A673 (cell line): Measurements from ENCODE around the gene RGS6. TPM values are rescaled to one million over a fixed set of nuclear protein-coding genes. Genes with fewer than 3 reads are reported as not detected.

Experiments used
- BruUV-seq: library from RNA; stranded (reverse); fragments of 400-500 nt; replicated peaks from 2 replicates; lab custom pipeline; 2021; lab: Mats Ljungman, UMichigan
- CTCF ChIA-PET: fragments of 300-600 bp; sonication (Branson Sonifier 250); formaldehyde crosslinking; loops from one replicate; lab custom pipeline; 2022; ENCODE audit warnings: antibody characterized with exemption; lab: Charles Lee
- POLR2A ChIA-PET: fragments of 300-600 bp; sonication (Branson Sonifier 250); formaldehyde crosslinking; loops from one replicate; lab custom pipeline; 2022; ENCODE audit warnings: antibody characterized with exemption; ENCODE audit not compliant: low non-redundant PET; lab: Charles Lee
- DNase-seq: peaks from one replicate; pipeline ENCODE4 v3.0.0-alpha.2; 2015; ENCODE audit warnings: low spot score
- H3K27ac ChIP-seq: fragments of 200-600 bp; sonication (generic); 2 replicates; pipeline ENCODE4 v1.5.1; 2016; ENCODE audit warnings: mixed run types, low read depth, mild to moderate bottlenecking, mixed read lengths, antibody characterized with exemption, low read length; ENCODE audit not compliant: poor library complexity, severe bottlenecking
- H3K27me3 ChIP-seq: fragments of 200-600 bp; sonication (generic); replicated peaks from 2 replicates; pipeline ENCODE4 v1.6.1; 2017; ENCODE audit warnings: mixed run types, low read depth, mild to moderate bottlenecking, mixed read lengths, antibody characterized with exemption, low read length; ENCODE audit not compliant: insufficient read depth, poor library complexity
- H3K36me3 ChIP-seq: fragments of 200-600 bp; sonication (generic); 2 replicates; pipeline ENCODE4 v1.6.1; 2016; ENCODE audit warnings: mixed run types, mild to moderate bottlenecking, mixed read lengths, antibody characterized with exemption, low read length; ENCODE audit not compliant: insufficient read depth, poor library complexity, severe bottlenecking
- H3K4me1 ChIP-seq: fragments of 200-600 bp; sonication (generic); 2 replicates; pipeline ENCODE4 v1.6.1; 2017; ENCODE audit warnings: mixed run types, mild to moderate bottlenecking, mixed read lengths, antibody characterized with exemption, low read length; ENCODE audit not compliant: insufficient read depth, poor library complexity, severe bottlenecking
- H3K4me3 ChIP-seq: fragments of 200-600 bp; sonication (generic); 2 replicates; pipeline ENCODE4 v1.5.1; 2016; ENCODE audit warnings: low read depth, mixed run types, mild to moderate bottlenecking, mixed read lengths, low read length; ENCODE audit not compliant: poor library complexity, severe bottlenecking
- H3K9me3 ChIP-seq: fragments of 200-600 bp; sonication (generic); 2 replicates; pipeline ENCODE4 v1.6.1; 2016; ENCODE audit warnings: mixed run types, low read depth, mild to moderate bottlenecking, mixed read lengths, antibody characterized with exemption, low read length; ENCODE audit not compliant: poor library complexity, severe bottlenecking
- EZH2 ChIP-seq: fragments of 200-600 bp; sonication (generic); IDR thresholded peaks from 2 replicates; pipeline ENCODE4 v1.6.1; 2017; ENCODE audit warnings: borderline replicate concordance, low read depth, mild to moderate bottlenecking, mixed read lengths, antibody characterized with exemption, low read length; ENCODE audit not compliant: poor library complexity, severe bottlenecking
- intact Hi-C: fragments of 100-400 bp; cut with micrococcal nuclease; formaldehyde crosslinking; loops from one replicate; pipeline ENCODE4 v1.10.0; 2022; ENCODE audit not compliant: unreplicated experiment
- total RNA-seq: library from RNA; stranded (reverse); gene quantifications from 2 replicates; pipeline ENCODE4 v1.2.3, GENCODE V29; 2021
- TF ChIP-seq, protein P1 (sequence below): fragments of 300-800, 200-600 bp; sonication (generic); conservative IDR thresholded peaks from 2 replicates; pipeline ENCODE4 v1.5.1; 2017; ENCODE audit warnings: low read depth, mild to moderate bottlenecking, antibody characterized with exemption, low read length, moderate library complexity, mixed read lengths

Gene RGS6
- total RNA-seq, 1 experiment from 2014 or later, result not detected

DNA sequence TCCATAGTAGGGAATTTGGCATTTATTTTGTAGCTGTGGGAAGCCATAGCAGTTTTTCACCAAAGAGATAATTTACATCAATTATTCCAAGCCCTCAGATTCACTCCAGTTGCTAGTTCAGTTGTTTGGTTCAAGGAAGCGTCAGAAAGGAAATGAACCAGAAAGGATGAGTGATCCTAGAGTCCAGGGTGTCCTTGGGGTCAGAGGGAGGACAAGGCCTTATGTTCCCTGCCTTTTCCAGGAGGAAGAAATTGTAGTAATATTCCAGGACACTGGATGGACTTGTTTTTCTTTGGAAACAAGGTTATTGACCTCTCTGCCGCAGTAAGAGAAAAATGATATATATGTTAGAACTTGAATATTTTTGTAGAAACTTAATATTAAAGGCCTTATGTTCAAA, 409.5 kb downstream of the RGS6 start:
- BruUV-seq, result no TSS peak
- ChIA-PET CTCF (no interaction called here), POLR2A (no interaction called here)
- H3K9me3 ChIP-seq, result peaks cover 3% of the 10 kb centered on the region
- H3K27me3 ChIP-seq, result no peaks in the 10 kb centered on the region
- no peaks in the 10 kb centered on the region for H3K4me1 ChIP-seq
- intact Hi-C loops, result no loop called here
- H3K36me3 ChIP-seq, result no peaks in the 10 kb centered on the region
- DNase-seq, result no peak
- TF ChIP-seq EZH2, result no peak
- TF ChIP-seq, protein P1, sequence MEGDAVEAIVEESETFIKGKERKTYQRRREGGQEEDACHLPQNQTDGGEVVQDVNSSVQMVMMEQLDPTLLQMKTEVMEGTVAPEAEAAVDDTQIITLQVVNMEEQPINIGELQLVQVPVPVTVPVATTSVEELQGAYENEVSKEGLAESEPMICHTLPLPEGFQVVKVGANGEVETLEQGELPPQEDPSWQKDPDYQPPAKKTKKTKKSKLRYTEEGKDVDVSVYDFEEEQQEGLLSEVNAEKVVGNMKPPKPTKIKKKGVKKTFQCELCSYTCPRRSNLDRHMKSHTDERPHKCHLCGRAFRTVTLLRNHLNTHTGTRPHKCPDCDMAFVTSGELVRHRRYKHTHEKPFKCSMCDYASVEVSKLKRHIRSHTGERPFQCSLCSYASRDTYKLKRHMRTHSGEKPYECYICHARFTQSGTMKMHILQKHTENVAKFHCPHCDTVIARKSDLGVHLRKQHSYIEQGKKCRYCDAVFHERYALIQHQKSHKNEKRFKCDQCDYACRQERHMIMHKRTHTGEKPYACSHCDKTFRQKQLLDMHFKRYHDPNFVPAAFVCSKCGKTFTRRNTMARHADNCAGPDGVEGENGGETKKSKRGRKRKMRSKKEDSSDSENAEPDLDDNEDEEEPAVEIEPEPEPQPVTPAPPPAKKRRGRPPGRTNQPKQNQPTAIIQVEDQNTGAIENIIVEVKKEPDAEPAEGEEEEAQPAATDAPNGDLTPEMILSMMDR, result no peak
- no peak overlapping the region for H3K4me3 ChIP-seq
- no peak overlapping the region for H3K27ac ChIP-seq

DNA sequence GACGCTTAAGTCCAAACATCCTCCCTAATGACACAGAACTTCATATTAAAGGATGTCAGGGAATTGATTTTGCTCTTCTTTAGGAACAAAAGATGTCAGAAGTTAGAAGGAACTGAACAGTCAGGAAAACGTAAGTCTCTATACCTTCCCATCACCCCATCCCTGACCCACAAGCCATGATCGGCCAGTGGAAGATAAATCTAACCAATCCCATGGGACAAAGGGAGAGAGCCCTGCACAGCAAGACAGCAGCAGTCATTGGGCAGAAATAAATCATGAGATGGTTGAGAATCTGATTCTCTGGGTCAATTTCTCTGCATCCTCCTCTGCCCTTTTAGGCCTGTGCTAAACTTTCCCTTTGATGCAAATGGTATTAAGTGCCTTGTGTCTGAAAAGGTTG, 414.9 kb downstream of the RGS6 start:
- no peak overlapping the region for H3K27ac ChIP-seq
- no peaks in the 10 kb centered on the region for H3K4me1 ChIP-seq
- TF ChIP-seq EZH2, result no peak
- TF ChIP-seq, protein P1, result no peak
- no peaks in the 10 kb centered on the region for H3K36me3 ChIP-seq
- intact Hi-C loops, result no loop called here
- no peaks in the 10 kb centered on the region for H3K27me3 ChIP-seq
- H3K4me3 ChIP-seq, result no peak overlapping the region
- no peaks in the 10 kb centered on the region for H3K9me3 ChIP-seq
- ChIA-PET POLR2A (no interaction called here), CTCF (no interaction called here)
- no TSS peak for BruUV-seq
- no peak for DNase-seq

DNA sequence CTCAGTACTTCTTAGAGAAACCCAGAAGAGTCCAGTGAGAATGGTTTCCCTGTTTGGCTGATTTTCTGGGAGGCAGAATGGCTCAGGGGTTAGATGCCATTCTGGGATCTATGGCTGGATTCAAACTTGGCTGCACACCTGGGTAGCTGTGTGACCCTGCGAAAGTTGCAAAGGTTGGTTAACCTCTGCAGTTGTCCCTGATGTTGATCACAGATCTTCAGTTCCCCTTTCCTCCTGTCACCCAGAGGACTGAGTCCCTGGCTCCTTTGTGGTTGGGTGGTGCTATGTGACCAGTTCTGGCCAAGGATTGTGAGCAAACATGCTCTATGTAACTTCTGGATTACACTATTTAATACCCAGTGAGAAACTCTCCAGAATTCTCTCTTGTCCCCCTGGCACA, 418.0 kb downstream of the RGS6 start:
- no peak overlapping the region for H3K27ac ChIP-seq
- no TSS peak for BruUV-seq
- intact Hi-C loops, result no loop called here
- H3K9me3 ChIP-seq, result no peaks in the 10 kb centered on the region
- no peak for DNase-seq
- peaks cover 4% of the 10 kb centered on the region for H3K27me3 ChIP-seq
- ChIA-PET CTCF (no interaction called here), POLR2A (no interaction called here)
- no peaks in the 10 kb centered on the region for H3K4me1 ChIP-seq
- H3K4me3 ChIP-seq, result no peak overlapping the region
- no peak for TF ChIP-seq EZH2
- TF ChIP-seq, protein P1, result no peak
- H3K36me3 ChIP-seq, result no peaks in the 10 kb centered on the region
